ENCODE data around the gene MRPL55.
"Not testable (repeated sequence)": the region's sequence is repeated elsewhere in the genome, so short reads cannot be mapped to it uniquely, and the experiment has no call there.

Gene MRPL55

DNA sequence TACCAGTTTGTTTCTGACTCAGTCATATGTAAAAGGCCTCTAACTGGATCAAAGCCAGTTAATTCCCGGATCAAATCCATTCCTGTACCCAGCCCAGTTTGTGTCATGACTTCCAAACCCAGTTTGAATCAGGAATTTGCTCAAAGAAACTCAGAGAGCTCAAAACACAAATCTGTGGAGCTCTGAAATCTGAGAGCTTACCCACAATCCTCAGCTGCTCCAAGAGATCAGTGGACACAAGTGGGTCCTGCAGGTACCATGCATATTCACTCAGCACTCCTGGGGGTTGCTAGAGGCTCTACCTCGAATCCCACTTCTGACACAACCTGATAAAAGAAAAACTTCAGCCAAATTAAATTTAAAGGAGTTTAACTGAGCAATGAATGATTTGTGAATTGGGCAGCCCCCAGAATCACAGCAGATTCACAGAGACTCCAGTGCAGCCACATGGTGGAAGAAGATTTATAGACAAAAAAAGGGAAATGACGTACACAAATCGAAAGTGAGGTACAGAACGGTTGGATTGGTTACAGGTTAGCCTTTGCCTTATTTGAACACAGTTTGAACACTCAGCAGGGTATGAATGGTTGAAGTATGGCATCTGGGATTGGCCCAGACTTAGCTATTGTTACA lies 11.9 kb upstream of the MRPL55 start:
- no peak for DNase-seq

DNA sequence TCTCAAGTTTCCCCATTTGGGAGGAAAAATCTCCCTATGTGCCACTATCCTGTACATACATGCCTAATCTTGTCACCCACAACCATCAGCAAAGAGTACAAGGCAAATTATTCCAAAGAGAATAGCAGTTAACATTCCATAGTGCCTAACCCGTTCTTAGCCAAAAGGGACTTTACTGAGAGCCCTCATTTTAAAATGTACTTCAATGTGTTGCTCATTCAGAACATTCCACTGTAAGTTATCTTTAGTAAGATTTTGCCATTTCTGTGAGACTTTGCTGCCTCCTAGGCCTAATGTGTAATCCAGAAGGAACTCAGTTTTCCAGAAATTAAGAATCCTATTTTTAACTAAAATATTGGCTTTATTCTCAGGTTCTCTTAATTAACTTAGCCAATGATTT lies 11.3 kb upstream of the MRPL55 start:
- no peak for DNase-seq

DNA sequence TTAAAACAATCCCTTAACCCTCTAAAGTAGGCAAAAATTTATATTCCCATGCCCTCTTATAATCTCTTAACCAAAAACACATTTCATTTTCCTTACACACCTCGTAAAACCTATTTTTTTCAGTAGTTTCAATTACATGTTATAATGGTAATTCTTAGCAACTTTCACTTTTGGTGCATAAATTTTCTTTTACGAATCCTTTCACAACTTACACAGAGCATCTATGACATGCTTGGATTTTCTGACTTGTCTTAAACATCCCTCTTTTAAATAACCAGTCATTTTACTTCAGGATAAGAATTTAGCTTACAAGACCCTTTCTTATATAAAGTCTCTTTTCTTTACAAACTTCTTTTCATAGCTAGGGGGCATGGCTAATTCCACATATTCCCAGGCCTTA lies 8.9 kb upstream of the MRPL55 start:
- DNase-seq: no peak

DNA sequence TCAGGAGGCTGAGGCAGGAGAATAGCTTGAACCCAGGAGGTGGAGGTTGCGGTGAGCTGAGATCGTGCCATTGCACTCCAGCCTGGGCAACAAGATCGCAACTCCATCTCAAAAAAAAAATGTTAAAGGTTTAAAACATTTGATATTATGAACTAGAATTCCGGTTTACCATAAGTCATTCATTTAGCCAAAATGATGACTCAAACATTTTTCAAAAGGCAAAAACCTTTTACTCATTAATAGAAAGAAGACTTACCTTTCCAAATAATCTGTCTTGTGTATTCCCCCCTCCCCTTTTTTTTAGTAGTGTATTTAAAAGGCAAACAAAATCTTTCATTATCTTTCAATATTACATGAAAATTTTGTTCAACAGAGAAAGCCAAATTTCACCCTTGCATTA lies 8.2 kb upstream of the MRPL55 start:
- DNase-seq: no peak

DNA sequence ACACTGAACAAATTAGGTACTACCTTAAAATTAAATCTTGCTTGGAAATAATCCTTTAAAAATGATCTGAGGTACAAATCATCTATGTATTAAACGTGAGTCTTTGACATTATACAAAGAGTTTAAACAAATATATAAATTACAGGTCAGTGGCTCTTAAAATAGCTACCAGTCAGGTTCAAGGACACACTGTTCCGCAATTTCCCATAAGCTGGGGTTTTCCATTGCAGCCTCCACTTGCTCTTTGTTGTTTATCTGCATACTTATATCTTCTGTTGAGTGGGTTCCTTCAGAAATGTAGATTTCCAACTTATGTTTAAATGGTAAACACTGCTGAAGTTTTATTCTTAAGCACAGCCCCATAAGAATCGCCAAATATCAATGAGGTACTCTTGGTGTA lies 5.7 kb upstream of the MRPL55 start:
- no peak for DNase-seq

DNA sequence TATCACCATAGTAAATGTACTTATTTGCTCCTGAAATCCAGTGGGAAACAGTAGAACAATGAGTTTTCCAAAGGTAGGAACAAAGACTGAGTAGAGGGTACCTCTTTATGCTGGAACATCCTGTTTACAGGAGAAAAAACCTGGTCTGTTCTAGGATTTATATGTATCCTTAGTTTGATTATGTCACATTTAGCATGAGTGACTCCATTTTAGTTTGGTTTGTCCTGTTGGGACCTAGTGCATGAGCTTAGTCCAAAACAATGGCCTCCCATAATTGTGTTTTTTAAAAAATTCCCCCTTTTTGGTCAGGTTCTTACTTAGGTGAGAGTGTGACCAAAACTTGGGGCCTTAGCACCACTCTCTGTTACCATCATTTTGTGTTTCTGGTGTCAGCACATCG lies 3.5 kb upstream of the MRPL55 start:
- no peak for DNase-seq

DNA sequence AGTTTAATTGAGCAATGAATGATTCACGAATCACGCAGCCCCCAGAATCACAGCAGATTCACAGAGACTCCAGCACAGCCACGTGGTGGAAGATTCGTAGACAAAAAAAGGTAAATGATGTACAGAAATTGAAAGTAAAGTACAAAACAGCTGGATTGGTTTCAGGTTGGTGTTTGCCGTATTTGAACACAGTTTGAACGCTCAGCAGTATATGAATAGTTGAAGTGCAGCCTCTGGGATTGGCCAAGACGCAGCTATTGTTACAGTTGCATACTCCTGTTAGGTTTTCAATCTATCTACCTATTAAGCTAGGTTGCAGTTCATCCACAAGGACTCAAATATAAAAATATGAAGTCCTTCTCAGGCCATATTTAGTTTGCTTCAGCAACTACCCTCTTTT lies 3.1 kb upstream of the MRPL55 start:
- DNase-seq: no peak

DNA sequence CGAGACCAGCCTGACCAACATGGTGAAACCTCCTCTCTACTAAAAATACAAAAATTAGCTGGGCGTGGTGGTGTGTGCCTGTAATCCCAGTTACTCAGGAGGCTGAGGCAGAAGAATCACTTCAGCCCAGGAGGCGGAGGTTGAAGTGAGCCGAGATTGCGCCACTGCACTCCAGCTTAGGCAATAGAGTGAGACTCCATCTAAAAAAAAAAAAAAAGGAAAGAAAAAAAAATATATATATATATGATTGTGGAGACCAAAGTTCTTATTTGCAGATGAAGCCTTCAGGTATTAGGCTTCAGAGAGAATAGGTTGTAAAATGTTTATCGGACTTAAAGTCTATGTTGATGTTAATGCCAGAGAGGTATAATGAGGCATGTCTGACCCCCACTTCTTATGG lies 2.2 kb upstream of the MRPL55 start:
- not testable (repeated sequence) for DNase-seq

DNA sequence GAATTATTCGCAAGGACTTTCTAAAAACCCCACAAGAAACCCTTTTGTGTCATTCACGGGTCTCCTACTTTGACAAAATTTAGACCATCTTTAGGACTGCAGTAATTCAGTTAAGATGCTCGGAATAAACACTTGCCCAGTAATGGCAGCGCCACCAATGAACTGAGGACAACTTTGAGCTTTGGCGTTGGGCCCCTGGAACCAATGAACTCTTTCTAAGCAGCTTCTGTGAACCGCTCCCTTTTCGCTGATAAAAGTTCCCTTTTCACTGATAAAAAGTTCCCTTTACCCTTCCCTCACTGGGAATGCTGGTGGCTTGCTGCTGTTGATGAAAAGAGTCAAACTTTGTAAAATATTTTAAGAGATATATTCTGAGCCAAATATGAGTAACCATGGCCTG lies 1.5 kb upstream of the MRPL55 start:
- DNase-seq: no peak

DNA sequence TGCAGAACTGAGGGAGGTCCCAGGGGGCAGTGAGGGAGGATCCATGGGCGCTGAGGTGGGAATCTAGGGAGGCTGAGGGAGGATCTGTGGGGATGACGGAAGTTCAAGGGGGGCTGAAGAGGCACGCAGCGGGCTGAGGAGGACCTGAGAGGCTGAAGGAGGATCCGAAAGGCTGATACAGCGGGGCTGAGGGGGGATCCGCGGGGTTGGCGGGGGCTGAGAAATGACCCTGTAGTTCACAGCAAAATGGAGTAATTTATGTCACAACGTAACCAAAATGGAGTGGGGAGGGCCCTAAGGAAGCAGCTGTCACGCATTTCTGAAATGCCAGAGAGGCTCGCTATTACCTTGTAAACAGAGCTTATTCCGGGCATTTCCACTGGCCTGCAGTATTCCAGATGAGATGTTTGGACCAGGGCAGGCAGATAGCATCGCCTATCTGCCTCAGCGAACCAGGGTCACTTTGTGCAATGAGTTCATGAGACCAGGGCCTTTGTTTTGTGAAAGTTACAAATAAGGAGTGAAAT lies 926 bp upstream of the MRPL55 start:
- no peak for DNase-seq

DNA sequence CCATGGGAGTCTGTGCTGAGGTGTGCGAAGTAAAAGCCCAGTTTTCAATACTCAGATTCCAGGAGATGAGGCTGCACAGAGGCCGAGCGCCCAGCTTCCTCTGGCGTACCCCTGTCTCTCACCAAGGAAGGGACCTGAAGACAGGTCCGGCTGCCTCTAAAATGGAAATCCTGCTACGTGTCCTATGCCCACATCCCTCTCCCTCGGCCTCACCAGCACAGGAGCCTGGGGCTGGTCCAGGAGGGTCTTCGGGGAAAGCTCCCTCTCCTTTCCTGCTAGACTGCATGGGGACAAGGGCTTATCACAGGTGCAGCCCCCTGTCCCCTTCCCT lies 392 bp downstream of the MRPL55 start:
- no peak for DNase-seq

DNA sequence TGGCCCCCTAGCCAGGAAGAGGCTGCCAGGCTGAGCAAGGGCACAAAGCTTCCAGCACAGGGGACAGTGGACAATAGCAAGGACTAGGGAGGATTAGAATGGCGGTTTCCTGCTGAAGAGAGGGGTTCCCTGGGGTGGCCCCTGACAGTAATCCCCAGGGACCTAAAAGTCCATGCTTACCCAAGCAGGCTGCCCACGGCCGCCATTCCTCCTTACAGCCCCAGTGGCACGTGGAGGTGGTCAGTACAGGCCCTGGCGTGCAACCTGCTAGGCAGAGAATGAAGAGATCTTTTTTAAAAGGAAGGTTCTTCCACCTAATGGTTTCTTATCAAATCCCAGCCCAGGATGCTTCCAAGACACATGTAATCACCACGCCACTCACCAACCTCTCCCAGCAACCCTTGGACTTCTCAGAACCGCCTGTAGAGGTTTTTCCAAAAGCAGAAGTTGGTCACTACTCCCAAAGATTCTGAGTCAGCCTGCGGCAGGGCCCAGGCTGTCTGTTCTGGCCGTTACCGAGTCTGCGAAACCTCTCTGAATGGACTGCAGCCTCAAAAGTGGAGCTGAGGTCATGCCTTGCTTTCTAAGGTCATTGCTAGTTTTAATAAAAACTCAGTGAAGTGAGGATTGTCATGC lies 926 bp downstream of the MRPL55 start:
- no peak for DNase-seq

DNA sequence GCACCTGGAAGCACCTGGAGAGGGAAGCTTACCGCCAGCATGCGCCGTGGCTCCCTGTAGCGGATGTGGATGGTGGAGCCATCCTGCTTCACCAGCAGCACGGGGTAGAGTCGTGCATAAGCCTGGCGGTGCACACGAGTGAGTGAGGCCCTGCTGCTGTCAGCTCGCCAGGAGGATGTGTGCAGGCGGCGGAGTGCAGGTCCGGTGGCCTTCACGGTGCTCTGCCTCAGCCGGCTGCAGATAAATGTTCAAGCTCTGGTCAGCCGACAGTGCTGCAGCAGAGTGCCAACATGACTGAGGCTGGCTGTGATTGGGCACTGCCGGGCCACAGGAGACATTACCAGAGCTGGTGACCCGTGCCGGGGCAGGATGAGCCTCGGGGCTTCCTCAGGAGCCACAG lies 1.5 kb downstream of the MRPL55 start:
- no peak for DNase-seq

DNA sequence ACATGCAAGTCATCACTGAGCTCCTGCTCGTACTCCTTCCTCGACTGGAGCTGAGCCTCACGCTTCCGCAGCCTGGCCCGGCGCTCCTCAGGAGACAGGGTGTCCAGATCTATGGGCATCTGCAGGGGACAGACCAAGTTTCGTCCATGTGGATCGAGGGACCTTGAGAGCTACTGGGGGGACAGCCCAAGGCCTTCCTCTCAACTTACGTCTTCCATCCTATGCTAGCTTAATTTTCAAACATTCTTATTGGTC lies 2.4 kb downstream of the MRPL55 start:
- no peak for DNase-seq

DNA sequence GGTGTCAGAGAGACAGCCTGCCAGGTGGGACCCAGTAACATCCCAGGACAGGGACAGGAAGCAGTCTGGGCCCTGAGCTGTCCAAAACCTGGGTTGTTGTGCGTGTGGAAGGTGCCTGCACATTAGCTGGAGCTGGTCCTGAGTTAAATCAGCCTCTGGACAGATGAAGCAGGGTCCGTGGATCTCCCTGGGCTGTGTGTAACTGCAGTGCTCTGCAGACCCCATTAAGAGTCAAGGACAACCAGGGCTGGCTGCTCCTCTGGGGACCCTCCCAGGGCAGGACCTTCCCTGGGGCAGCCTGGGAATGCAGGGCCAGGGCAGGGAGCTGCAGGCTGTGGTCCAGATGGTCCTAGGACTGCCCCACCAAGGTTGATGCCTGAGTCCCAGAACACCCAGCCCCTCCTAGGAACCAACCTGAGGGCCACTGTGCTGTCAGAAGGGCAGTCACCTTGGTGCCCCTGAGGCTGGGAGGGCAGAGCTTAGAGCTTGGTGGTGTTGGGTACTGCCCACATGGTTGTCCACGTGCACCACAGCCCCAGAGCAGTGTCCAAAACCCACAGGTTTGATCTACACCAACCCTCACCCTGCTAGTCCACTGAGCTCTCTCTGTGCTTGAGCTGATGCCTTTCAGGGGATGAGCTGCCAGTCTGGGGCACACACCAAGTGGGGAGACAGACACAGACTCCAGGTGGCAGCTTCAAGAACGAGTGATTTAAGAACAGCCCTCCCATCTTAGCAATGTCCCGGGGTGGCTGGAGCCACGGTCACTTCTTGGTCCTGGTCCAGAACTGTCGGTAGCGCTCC lies 2.9 kb downstream of the MRPL55 start:
- DNase-seq: no peak

DNA sequence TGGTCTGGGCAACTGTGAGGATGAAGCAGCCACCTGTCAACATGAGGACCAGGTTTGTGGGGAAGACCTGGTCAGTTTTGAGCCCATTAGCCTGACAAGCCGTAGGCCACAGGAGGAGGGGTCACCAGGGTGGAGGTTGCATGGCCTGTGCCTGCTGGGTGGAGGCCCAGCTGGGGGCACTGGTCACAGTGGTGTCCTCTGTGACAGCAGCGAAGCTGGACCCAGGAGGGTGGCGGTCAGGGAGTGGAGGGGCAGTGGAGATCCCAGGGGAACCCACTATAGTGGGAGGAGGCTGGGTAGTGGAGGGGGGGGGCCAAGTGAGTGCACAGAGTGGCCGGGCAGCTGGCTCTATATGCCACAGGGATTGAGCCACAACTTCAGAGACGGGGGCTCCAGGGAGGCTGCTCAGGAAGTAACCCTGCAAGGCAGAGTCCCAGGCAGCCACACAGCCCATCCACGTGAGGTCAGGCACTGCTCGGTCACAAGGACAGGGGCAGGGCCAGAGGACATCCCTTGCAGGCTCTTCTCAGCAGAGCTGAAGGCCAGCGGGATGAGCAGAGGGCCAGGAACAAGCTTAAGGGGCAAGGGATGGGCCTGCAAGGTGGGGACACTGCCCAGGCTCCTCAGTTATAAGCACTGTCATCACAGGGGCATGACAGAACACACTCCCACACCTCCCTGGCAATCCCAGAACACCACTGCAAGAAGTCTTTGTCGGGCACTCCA lies 3.7 kb downstream of the MRPL55 start:
- DNase-seq: no peak

DNA sequence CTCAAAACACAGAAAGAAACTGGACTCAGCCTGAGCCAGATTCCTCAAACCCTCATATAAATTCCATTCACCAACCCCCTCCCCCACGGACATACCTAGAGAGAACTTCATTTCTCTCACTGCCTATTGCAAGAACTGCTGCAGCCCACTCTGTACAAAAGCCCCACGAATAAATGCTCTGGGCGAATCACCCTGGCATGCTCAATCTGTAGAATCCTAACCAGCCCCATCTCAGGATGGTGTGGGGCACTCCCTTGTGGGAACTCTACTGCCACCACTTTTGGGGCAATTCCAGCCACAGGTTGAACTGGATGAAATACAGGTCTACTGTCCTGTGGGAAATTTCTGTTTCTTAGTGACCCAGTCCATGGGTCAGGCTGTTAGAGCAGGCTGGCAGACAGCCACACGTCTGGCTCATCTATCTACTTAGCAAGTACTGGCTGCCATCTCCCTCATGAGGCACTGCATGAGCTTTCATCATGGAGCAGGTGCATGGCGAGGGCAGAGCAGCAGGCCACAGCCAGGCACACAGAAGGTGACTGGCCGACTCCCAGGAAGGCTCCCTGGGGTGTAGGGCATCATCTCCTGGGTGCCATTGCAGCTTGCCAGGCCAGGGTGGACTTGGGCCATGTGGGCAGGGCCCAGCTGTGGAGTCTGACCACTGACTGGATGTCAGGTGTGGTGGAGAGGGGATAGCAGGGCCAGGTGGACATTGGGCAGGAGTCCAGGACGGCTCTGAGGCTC lies 4.4 kb downstream of the MRPL55 start:
- no peak for DNase-seq

DNA sequence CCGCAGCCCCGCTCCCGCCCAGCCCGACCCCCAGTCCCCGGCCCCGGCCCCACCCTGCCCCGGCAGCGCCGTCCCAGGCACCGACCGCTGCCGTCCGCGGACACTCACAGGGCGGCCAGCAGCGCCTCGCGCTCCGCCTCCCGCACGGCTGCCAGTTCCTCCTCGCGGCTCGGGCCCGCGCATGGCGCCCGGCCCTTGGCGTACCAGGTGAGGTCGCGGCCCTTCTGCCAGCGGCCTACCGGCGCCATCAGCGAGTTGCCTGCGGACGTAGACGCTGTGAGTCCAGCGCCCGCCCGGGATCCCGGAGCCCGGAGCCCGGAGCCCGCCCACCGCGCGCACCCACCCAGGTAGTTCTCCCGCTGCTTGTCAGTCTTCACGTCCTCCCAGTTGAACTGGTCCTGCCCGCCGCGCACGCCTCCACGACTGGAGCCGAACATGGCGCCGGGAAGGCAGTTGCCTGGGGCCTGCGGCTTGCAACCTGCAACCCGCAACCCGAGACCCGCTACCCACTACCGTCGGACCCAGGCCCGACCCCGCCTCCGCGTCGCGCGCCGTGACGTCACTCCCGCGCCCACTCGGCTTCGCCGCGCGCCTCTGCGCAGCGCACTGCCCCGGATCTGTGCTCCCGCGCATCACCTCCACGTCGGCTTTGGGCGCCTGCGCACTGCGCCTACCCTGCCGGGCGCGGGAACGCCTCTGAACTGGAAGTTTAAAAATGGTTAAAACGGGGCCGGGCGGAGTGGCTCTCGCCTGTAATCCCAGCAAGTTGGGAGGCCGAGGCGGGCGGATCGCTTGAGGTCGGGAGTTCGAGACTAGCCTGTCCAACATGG lies 6.1 kb downstream of the MRPL55 start, which contains the start of gene C1orf35:
Gene C1orf35 (minus strand): TSS at position 535 of the 830 bp plus-strand sequence. CDS start 98 bp downstream, at position 437.
- DNase-seq: peak; percentile 85 to 94 (median 92)

DNA sequence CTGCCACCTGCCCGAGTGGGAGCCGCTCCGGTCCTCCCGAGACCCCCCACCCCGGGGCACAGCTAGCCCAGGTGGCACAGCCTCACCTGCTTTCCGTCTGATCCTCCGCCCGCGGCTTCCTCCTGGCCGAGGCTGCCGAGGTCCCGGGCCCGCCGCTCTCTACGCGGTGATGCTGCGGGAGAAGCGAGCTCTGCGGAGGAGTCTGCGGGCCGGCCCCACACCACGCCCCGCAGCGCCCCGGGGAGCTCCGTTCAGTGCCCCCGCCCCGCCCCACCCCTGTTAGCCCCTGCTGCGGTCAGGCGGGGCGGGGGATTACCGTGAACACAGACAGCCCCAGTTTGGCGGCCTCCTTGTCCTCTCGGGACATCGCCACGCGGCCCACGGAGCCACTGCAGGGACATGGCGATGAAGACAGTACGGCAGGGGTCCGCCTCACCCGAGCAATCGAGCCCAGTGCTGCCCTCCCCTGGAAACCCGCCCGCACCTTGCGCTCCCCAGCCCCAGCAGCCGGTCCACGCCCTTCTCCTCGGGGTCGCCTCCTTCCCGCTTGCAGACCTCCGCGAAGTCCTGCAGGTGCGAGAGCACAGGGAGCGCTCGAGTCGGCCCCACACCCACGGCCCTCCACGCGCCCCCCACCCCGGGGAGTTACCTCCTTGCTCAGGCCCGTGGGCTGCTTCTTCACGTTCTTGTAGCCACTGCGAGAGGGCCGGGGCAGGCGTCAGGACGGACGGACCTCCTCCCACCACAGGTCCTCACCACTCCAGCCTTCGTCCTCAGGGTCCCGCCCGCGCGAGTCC lies 6.9 kb downstream of the MRPL55 start:
- peak; percentile 40 to 61 (median 60) for DNase-seq

DNA sequence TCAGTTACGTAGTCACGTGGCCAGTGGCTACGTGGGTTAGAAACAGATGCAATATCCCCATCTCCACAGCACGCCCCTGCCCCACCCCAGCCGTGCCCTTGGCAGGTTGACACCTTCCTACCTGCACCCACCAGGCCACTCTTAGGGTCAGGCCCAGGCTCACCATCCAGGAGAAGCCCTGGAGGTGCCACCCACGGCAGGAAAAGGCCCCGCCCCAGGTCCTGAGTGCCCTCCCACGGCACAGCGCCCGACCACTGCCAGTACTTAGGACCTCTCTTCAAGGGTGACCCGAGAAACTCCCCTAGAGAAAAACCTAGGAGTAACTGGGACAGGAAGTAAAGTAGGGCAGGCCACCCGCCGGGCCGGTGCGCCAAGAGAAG lies 7.5 kb downstream of the MRPL55 start:
- DNase-seq: no peak
